Measurements from ENCODE around the gene RSPO4.
"Not testable (repeated sequence)": the region's sequence is repeated elsewhere in the genome, so short reads cannot be mapped to it uniquely, and the experiment has no call there.

The RSPO4 gene

GRCh38 chr20:1005452-1006027, 3.4 kb upstream of the RSPO4 start:
- DNase-seq (ENCODE audit: low read depth in 2 of 2, low spot score in 1 of 2), result no peak

- DNase-seq (ENCODE audit: low read depth in 2 of 2, low spot score in 1 of 2), result no peak
Measured at GRCh38 chr20:1003920-1004697, 2.0 kb upstream of the RSPO4 start.

- no peak for DNase-seq (ENCODE audit: low read depth in 2 of 2, low spot score in 1 of 2)
Measured at GRCh38 chr20:1002682-1003561, 811 bp upstream of the RSPO4 start.

- DNase-seq (ENCODE audit: low read depth in 2 of 2, low spot score in 1 of 2), result no peak
Measured at GRCh38 chr20:1001116-1001515, 995 bp downstream of the RSPO4 start.

- no peak for DNase-seq (ENCODE audit: low read depth in 2 of 2, low spot score in 1 of 2)
Measured at GRCh38 chr20:998231-998830, 3.8 kb downstream of the RSPO4 start.

DNA sequence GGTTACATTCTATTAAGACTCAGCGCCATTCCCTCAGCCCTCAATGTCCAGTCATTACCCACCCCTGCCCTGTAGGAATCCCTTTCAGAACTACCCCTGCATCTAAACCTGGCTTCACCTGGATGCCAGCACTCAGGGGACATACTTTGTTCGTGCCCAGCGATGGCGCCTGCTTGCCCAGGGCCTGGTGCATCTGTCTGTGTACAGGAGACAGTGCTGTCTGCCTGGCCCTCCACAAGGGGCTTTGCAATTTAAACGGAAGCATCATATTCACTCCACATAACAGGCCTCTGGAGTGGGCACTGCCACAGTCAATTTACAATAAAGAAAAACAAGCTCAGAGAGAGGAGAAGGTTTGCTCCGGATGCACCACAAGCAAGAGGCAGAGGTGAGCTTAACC, 4.6 kb downstream of the RSPO4 start:
- DNase-seq (ENCODE audit: low read depth in 2 of 2, low spot score in 1 of 2), result no peak

DNA sequence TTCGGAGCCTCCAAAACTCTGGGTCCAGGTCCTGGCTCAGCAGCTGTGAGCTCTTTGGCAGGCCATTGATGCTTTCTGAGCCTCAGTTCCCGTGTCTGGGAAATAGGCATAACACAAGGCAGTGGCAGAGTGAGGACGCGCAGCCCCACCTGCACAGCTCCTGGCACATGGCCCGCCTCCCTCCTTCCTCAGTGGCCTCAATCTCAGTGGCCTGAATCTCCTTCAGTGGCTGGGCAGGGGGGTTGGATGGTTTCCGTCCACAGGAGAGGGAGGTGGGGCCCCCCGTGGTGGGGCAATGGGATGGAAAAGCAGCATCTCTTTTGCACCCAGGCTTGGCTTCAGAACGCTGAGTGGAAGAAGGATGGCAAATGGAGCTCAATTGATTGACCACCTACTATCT, 5.1 kb downstream of the RSPO4 start:
- no peak for DNase-seq (ENCODE audit: low read depth in 2 of 2, low spot score in 1 of 2)

DNA sequence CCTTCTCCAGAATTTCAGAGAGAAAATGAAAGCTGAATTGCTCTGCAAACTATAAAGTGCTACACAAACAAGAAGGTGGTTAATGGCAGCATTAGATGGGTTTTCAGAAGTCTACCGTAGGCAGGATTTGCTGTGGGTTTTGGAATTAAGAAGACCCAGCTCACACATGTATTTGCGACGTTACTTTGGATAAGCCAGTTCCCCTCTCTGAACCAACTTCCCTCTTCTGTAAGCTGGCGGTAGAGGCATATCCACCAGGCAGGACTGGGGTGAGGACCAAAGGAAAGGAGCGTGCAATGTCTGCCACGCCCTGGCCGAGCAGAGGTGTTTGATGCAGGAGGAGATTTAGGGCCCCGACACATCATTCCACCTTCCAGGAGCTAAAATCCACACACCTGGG, 6.9 kb downstream of the RSPO4 start:
- no peak for DNase-seq (ENCODE audit: low read depth in 2 of 2, low spot score in 1 of 2)

DNA sequence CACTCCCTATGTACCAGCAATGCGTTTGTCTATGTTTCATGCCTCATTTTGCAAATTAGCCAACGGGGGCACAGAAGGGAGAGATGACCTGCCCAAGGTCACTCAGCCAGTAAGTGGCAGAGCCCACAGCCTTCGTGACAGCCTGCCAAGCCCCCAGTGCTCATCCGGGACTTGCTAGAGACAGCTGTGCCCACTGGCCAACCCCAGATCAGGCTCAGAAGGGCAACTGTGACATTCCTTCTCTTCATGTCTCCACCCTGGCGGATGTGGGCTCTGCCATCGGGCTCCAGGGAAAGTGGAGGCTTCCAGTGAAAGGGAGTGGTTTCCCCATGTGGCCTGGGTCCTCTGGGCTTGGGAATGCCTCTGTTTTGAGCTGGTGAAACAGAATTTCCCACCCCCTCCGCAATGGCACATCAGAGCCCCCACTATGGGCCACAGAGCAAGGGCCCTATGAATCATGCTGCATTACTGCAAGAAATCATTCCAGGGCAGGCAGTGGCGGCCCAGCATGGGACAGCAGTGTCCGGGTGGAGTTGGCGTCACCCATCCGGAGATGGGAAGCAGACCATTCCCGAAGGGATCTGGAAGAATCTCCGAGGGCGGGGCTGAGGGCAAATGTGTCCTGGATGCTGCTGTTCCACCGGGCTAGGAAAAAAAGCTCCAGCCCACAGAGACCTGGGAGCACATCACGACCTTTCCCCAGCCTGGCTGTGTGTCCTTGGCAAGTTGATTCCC, 9.1 kb downstream of the RSPO4 start:
- no peak for DNase-seq (ENCODE audit: low read depth in 2 of 2, low spot score in 1 of 2)

DNA sequence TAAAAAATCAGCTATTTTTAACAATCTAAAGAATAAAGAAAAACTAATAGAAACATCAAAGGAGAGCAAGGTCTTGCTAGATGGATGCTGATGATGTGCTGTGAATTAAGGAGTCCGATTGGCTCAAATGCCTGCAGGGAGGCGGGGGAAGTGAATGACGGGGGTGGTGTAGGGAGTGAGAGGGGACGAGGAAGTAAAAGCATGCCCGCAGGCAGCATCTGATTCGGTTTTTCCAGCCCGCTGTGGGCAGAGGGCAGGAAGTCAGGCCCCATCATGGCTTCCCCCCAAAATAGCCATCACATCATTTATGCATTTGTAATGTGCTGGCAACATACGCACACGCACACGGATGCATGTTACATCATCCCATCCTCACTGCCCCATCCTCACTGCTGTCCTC, 10.3 kb downstream of the RSPO4 start:
- DNase-seq (ENCODE audit: low read depth in 2 of 2, low spot score in 1 of 2), result no peak

- no peak for DNase-seq (ENCODE audit: low read depth in 2 of 2, low spot score in 1 of 2)
Measured at GRCh38 chr20:990293-990959, 11.7 kb downstream of the RSPO4 start.

DNA sequence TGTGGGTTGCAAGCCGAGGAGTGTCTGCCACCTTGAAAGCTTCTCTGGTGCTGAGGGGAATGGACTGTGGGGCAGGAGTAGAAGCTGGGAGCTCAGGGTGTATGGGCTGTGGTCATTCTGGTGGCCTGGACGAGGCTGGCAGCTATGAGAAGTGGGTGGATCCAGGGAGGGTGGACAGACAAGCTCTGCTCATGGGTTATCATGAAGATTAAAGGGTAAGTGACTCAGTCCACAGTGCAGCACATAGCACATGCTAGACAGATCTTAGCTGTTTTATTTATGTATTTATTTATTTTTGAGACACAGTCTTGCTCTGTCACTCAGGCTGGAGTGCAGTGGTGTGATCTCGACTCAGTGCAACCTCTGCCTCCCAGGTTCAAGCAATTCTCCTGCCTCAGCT, 13.8 kb downstream of the RSPO4 start:
- no peak for DNase-seq (ENCODE audit: low read depth in 2 of 2, low spot score in 1 of 2)

DNA sequence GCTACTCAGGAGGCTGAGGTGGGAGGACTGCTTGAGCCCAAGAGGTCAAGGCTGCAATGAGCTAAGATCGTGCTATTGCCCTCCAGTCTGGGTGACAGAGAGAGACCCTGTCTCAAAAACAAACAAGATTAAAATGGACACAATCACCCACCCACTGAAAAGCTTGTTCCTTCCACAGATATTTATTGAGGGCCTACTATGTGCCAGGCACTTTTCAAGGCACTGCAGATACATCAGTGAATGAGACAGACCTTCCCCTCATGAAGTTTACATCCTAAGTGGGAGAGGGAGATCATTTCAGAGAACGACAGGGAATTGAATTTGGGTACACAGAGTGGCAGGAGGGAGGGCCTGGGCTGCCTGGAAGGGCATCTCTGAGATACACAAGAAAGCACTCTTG, 14.4 kb downstream of the RSPO4 start:
- no peak for DNase-seq (ENCODE audit: low read depth in 2 of 2, low spot score in 1 of 2)

GRCh38 chr20:986733-987355, 15.3 kb downstream of the RSPO4 start:
- no peak for DNase-seq (ENCODE audit: low read depth in 2 of 2, low spot score in 1 of 2)

DNA sequence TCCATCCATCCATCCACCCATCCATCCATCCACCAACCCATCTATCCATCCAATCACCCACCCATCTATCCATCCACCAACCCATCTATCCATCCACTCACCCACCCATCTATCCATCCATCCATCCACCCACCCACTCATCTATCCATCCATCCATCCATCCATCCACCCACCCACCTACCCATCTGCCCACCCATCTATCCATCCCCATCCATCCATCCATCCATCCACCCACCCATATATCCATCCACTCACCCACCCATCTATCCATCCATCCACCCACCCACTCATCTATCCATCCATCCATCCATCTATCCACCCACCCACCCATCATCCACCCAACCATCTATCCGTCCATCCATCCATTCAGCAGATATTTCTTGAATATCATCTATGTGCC, 17.1 kb downstream of the RSPO4 start:
- DNase-seq (ENCODE audit: low read depth in 2 of 2, low spot score in 1 of 2), result not testable (repeated sequence)

DNA sequence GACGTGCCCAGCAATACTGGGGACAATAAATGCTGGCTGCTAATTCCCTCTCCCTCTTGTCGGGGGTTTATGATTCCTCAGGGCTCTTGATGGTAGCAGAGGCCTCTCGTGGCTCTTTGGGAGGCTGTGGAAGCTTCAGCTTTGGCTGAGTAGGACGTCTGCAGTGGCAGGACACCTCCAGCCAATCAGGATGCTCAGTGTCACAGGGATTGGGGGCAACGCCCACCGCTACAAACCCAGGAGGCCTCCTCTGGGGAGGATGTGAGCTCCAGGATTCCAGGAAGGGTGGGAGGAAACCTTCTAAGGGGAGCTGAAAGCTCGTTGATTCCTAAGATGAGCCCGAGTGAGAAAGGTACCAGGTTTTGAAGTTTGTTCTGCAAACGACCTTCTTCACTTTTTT, 19.4 kb downstream of the RSPO4 start:
- DNase-seq (ENCODE audit: low read depth in 2 of 2, low spot score in 1 of 2), result no peak

- no peak for DNase-seq (ENCODE audit: low read depth in 2 of 2, low spot score in 1 of 2)
Measured at GRCh38 chr20:977021-977420, 25.1 kb downstream of the RSPO4 start.

GRCh38 chr20:976033-976432, 26.1 kb downstream of the RSPO4 start:
- DNase-seq (ENCODE audit: low read depth in 2 of 2, low spot score in 1 of 2), result no peak

GRCh38 chr20:973785-974194, 28.3 kb downstream of the RSPO4 start:
- no peak for DNase-seq (ENCODE audit: low read depth in 2 of 2, low spot score in 1 of 2)

GRCh38 chr20:972256-972655, 29.9 kb downstream of the RSPO4 start:
- no peak for DNase-seq (ENCODE audit: low read depth in 2 of 2, low spot score in 1 of 2)
